Measurements from ENCODE around the gene GATA3.

The GATA3 gene

GRCh38 chr10:8041284-8041991 lies 13.1 kb upstream of the GATA3 start:
- Histone ChIP-seq H3K4me3 (ENCODE audit: low read length) (no peak overlapping the region), H3K4me2 (ENCODE audit: low read length) (no peak overlapping the region), H3K9me3 (replicated peaks; ENCODE audit: low read length) (no peaks in the 10 kb centered on the region), H3K4me1 (ENCODE audit: control insufficient read depth, insufficient read depth, low read length) (peaks cover 13% of the 10 kb centered on the region), H3K27me3 (ENCODE audit: control insufficient read depth, insufficient read depth, low read length) (peaks cover 98% of the 10 kb centered on the region), H3K36me3 (ENCODE audit: insufficient read depth, low read length) (no peaks in the 10 kb centered on the region), H3K9ac (ENCODE audit: low read depth, low read length) (no peak overlapping the region)

GRCh38 chr10:8041992-8042720 lies 12.3 kb upstream of the GATA3 start:
- H3K27me3 ChIP-seq (ENCODE audit: control insufficient read depth, insufficient read depth, low read length): peaks cover 98% of the 10 kb centered on the region
- no peak overlapping the region for H3K4me2 ChIP-seq (ENCODE audit: low read length)
- H3K9ac ChIP-seq (ENCODE audit: low read depth, low read length): no peak overlapping the region
- H3K36me3 ChIP-seq (ENCODE audit: insufficient read depth, low read length): no peaks in the 10 kb centered on the region
- peaks cover 13% of the 10 kb centered on the region for H3K4me1 ChIP-seq (ENCODE audit: control insufficient read depth, insufficient read depth, low read length)
- H3K9me3 ChIP-seq (replicated peaks; ENCODE audit: low read length): no peaks in the 10 kb centered on the region
- H3K4me3 ChIP-seq (ENCODE audit: low read length): no peak overlapping the region

DNA sequence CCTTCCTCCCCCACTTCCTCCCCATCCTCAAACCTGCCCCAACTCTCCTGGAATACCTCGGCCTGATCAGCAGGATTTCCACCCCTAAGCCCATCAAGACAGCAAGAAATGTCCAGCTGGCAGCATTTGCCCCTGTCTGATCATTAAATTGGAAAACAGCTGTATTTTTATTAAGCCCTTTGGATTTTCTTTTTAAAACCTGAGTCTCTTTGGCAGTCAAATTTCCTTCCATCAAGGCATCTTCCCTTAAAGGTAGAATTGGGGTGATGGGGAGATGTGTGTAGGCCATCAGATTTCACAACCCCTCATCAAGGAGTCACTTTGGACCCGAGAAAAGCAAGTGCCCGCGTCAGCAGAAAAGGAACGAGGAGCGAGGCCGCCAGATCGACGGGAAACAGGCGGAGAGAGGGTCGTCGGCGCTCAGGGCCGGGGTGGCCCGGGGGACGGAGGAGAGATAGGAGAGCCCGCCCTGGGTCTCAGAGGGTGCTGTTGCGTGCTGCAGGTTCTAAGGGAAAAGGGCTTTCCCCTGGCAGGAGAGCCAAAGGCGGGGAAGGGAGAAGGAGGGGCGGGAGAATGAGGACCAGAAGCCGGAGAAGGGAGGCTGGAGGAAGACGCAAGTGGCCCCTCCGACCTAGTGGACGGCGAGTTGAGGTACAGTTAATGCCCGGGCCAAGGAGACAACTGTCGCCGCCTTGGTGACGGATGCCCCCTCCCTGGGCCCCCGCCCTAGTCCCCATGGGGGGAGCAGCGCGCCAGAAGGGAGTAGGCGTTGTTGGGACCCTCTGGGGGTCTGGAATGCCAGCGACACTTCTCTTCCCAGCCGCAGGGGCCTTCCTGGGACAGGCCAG lies 11.5 kb upstream of the GATA3 start:
- H3K4me3 ChIP-seq (ENCODE audit: low read length): no peak overlapping the region
- no peaks in the 10 kb centered on the region for H3K36me3 ChIP-seq (ENCODE audit: insufficient read depth, low read length)
- no peak overlapping the region for H3K9ac ChIP-seq (ENCODE audit: low read depth, low read length)
- no peaks in the 10 kb centered on the region for H3K9me3 ChIP-seq (replicated peaks; ENCODE audit: low read length)
- peaks cover 99% of the 10 kb centered on the region for H3K27me3 ChIP-seq (ENCODE audit: control insufficient read depth, insufficient read depth, low read length)
- H3K4me1 ChIP-seq (ENCODE audit: control insufficient read depth, insufficient read depth, low read length): peaks cover 13% of the 10 kb centered on the region
- peak overlapping the region; percentile 25 for H3K4me2 ChIP-seq (ENCODE audit: low read length)

- H3K9me3 ChIP-seq (replicated peaks; ENCODE audit: low read length): no peaks in the 10 kb centered on the region
- H3K9ac ChIP-seq (ENCODE audit: low read depth, low read length): no peak overlapping the region
- peaks cover 13% of the 10 kb centered on the region for H3K4me1 ChIP-seq (ENCODE audit: control insufficient read depth, insufficient read depth, low read length)
- H3K4me2 ChIP-seq (ENCODE audit: low read length): no peak overlapping the region
- no peaks in the 10 kb centered on the region for H3K36me3 ChIP-seq (ENCODE audit: insufficient read depth, low read length)
- H3K4me3 ChIP-seq (ENCODE audit: low read length): no peak overlapping the region
- peaks cover 99% of the 10 kb centered on the region for H3K27me3 ChIP-seq (ENCODE audit: control insufficient read depth, insufficient read depth, low read length)
These were observed 10.8 kb upstream of the GATA3 start for GRCh38 chr10:8043569-8044306.

- H3K4me3 ChIP-seq (ENCODE audit: low read length): no peak overlapping the region
- no peaks in the 10 kb centered on the region for H3K9me3 ChIP-seq (replicated peaks; ENCODE audit: low read length)
- H3K4me2 ChIP-seq (ENCODE audit: low read length): peak overlapping the region; percentile 93
- H3K4me1 ChIP-seq (ENCODE audit: control insufficient read depth, insufficient read depth, low read length): peaks cover 18% of the 10 kb centered on the region
- peaks cover 98% of the 10 kb centered on the region for H3K27me3 ChIP-seq (ENCODE audit: control insufficient read depth, insufficient read depth, low read length)
- no peaks in the 10 kb centered on the region for H3K36me3 ChIP-seq (ENCODE audit: insufficient read depth, low read length)
- H3K9ac ChIP-seq (ENCODE audit: low read depth, low read length): no peak overlapping the region
These were observed 10.1 kb upstream of the GATA3 start for GRCh38 chr10:8044331-8044907.

- H3K4me1 ChIP-seq (ENCODE audit: control insufficient read depth, insufficient read depth, low read length): peaks cover 25% of the 10 kb centered on the region
- peaks cover 98% of the 10 kb centered on the region for H3K27me3 ChIP-seq (ENCODE audit: control insufficient read depth, insufficient read depth, low read length)
- no peak overlapping the region for H3K9ac ChIP-seq (ENCODE audit: low read depth, low read length)
- peak overlapping the region; percentile 93 for H3K4me2 ChIP-seq (ENCODE audit: low read length)
- H3K4me3 ChIP-seq (ENCODE audit: low read length): peak overlapping the region; percentile 63
- no peaks in the 10 kb centered on the region for H3K36me3 ChIP-seq (ENCODE audit: insufficient read depth, low read length)
- H3K9me3 ChIP-seq (replicated peaks; ENCODE audit: low read length): no peaks in the 10 kb centered on the region
These were observed 9.4 kb upstream of the GATA3 start for GRCh38 chr10:8044908-8045725.

- H3K36me3 ChIP-seq (ENCODE audit: insufficient read depth, low read length): no peaks in the 10 kb centered on the region
- no peak overlapping the region for H3K9ac ChIP-seq (ENCODE audit: low read depth, low read length)
- H3K4me3 ChIP-seq (ENCODE audit: low read length): peak overlapping the region; percentile 63
- H3K9me3 ChIP-seq (replicated peaks; ENCODE audit: low read length): no peaks in the 10 kb centered on the region
- peak overlapping the region; percentile 93 for H3K4me2 ChIP-seq (ENCODE audit: low read length)
- peaks cover 33% of the 10 kb centered on the region for H3K4me1 ChIP-seq (ENCODE audit: control insufficient read depth, insufficient read depth, low read length)
- H3K27me3 ChIP-seq (ENCODE audit: control insufficient read depth, insufficient read depth, low read length): peaks cover 98% of the 10 kb centered on the region
These were observed 8.6 kb upstream of the GATA3 start for GRCh38 chr10:8045726-8046494.

DNA sequence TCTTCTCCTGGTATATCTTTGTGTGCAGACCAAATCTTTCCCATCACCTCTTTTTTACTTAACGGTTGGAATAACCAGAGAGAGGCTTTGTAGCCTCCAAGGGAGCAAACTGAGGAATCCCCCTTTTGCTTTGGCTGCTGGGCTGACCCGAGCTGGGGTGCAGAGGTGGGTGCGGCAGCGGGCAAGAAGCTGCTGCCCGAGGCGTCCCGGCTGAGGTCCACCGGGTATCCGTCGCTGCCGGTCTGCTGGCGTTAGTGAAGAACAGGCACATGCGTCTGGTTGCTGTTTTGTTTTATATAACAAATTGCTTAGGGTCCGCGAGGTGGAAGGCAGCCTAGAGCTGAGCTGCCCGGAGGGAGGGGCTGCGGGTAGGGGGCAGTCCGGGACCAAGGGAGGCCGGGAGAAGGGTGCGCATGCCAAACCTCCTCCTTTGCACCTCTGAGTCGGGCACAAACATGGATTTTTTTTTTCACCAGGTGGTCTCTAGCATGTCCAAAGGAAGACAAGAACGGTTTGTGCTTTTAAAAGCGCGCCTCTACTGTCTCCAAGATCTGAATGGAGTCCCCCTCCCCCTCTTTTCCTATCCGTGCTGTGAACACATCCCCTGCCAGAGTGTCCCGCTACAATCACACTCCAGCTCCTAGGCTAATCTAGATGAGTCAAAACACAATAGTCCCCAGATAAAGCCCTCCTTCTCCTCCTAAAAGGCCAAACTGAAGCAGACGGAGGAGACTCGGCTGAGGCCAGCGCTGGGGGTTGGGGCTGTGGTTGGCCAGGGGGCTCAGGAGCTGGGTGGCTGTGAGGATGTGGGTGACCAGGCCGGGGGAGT lies 6.8 kb upstream of the GATA3 start:
- Histone ChIP-seq H3K9ac (ENCODE audit: low read depth, low read length) (no peak overlapping the region), H3K36me3 (ENCODE audit: insufficient read depth, low read length) (no peaks in the 10 kb centered on the region), H3K4me1 (ENCODE audit: control insufficient read depth, insufficient read depth, low read length) (peaks cover 35% of the 10 kb centered on the region), H3K4me3 (ENCODE audit: low read length) (no peak overlapping the region), H3K4me2 (ENCODE audit: low read length) (peak overlapping the region; percentile 0), H3K9me3 (replicated peaks; ENCODE audit: low read length) (no peaks in the 10 kb centered on the region), H3K27me3 (ENCODE audit: control insufficient read depth, insufficient read depth, low read length) (peaks cover 98% of the 10 kb centered on the region)

DNA sequence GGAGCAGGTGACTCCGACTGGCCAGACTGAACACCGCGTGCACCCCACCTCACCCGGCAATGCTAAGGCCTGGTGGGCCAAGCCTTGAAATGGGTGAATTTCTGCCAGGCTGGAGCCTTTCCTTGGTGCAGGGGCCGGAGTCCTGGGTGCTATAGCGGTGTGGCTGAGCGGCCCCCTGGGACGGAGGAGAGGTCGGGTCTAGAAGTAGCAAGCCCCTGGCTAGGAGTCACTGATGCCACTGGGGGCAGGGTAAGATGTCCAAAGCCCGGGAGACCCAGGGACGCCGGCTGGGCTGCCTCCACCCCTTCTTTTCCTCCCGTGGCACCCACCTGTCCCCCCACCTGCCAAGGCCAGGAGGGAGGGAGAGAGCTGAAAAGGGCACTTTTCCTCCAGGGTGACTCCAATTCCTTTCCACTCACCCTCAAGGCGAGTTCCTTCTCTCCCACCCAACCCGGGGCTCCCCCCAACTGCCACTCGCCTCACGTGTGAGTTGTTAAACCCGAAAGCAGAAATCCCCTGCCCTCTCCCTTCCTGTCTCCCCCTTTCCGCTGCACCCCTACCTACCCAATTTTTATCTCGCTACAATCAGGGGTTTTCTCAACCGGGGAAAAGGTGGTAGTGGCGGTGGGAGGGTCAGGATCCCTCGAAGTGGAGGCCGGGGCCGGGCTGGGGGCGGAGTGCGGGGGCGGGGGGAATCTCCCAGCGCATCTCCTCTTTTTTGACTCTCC lies 6.0 kb upstream of the GATA3 start:
- no peak overlapping the region for H3K4me3 ChIP-seq (ENCODE audit: low read length)
- H3K9ac ChIP-seq (ENCODE audit: low read depth, low read length): no peak overlapping the region
- H3K27me3 ChIP-seq (ENCODE audit: control insufficient read depth, insufficient read depth, low read length): peaks cover 96% of the 10 kb centered on the region
- no peaks in the 10 kb centered on the region for H3K9me3 ChIP-seq (replicated peaks; ENCODE audit: low read length)
- no peaks in the 10 kb centered on the region for H3K36me3 ChIP-seq (ENCODE audit: insufficient read depth, low read length)
- no peak overlapping the region for H3K4me2 ChIP-seq (ENCODE audit: low read length)
- H3K4me1 ChIP-seq (ENCODE audit: control insufficient read depth, insufficient read depth, low read length): peaks cover 41% of the 10 kb centered on the region
